Coronary artery (tissue), 2 donors: ENCODE data around the gene SNRPA1.
"Not testable (repeated sequence)": the region's sequence is repeated elsewhere in the genome, so short reads cannot be mapped to it uniquely, and the experiment has no call there.

Experiments used
- DNase-seq: peaks from one replicate; pipeline ENCODE4 v3.0.0-alpha.2; 2017; ENCODE audit warnings: low spot score
- H3K27ac ChIP-seq, 2 donors: fragments of 200-600 bp; sonication (generic); one replicate each; pipeline ENCODE4 v1.5.1; 2016 to 2019
- H3K4me3 ChIP-seq: fragments of 200-600 bp; sonication (generic); 2 replicates; pipeline ENCODE4 v1.5.1; 2016; ENCODE audit warnings: mild to moderate bottlenecking, moderate library complexity
- TF ChIP-seq, protein P1 (sequence below): fragments of 200-600 bp; sonication (generic); IDR thresholded peaks from one replicate; pipeline ENCODE4 v1.5.1; 2019; ENCODE audit warnings: antibody characterized with exemption

SNRPA1 gene

DNA sequence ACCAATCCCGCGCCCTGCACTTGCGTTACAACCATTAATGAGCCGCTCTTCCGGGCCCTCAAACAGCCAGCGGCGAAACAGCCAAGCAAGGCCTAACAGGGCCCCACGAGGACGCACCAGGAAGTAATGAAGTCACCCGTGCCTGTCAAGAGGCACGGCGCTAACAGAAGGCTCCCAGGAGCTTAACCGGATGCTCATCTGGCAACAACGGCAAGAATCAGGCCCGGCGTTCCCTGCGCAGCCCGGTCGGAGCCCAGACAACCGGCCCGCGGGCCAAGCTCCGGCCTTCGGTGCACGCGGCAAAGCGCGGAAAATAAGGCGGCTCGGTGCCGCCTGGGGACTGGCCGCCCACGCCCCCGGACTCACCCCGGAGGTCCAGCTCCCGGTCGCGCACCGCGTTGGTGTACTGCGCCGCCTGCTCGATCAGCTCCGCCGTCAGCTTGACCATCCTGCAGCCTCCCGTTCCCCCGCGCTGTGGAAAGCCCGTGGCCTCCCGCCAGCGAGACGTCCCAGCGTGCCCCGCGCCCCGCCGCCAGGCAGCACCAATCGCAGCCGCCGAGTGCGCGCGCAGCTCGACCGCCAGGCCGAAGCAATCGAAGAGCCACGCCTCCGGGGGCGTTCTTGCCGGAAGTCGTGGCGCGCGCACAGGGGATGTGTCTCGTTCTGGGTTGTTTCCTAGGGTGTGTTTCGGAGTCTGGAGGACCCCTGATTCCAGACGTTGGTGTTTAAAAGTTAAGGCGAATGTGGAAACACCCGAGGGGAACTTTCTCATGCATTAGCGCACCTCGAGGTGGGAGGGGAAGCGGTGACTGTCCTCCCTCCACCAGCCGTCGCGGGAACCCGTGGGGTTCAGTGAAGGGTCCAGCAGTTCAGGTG, at the start of gene SNRPA1:
Gene SNRPA1 (minus strand): TSS at position 518 of the 876 bp plus-strand sequence. CDS start 70 bp downstream, at position 448.
- Histone ChIP-seq H3K4me3 (peak within 1 kb of the TSS; percentile 74), H3K27ac (peak within 1 kb of the TSS; percentile 84 to 97)
- peak; percentile 98 for DNase-seq
- TF ChIP-seq, protein P1, sequence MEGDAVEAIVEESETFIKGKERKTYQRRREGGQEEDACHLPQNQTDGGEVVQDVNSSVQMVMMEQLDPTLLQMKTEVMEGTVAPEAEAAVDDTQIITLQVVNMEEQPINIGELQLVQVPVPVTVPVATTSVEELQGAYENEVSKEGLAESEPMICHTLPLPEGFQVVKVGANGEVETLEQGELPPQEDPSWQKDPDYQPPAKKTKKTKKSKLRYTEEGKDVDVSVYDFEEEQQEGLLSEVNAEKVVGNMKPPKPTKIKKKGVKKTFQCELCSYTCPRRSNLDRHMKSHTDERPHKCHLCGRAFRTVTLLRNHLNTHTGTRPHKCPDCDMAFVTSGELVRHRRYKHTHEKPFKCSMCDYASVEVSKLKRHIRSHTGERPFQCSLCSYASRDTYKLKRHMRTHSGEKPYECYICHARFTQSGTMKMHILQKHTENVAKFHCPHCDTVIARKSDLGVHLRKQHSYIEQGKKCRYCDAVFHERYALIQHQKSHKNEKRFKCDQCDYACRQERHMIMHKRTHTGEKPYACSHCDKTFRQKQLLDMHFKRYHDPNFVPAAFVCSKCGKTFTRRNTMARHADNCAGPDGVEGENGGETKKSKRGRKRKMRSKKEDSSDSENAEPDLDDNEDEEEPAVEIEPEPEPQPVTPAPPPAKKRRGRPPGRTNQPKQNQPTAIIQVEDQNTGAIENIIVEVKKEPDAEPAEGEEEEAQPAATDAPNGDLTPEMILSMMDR: no peak

GRCh38 chr15:101342056-101342455, 47.0 kb upstream of the SNRPA1 start:
- TF ChIP-seq, protein P1: no peak
- no peak for DNase-seq
- H3K27ac ChIP-seq: no peak overlapping the region
- H3K4me3 ChIP-seq: no peak overlapping the region

DNA sequence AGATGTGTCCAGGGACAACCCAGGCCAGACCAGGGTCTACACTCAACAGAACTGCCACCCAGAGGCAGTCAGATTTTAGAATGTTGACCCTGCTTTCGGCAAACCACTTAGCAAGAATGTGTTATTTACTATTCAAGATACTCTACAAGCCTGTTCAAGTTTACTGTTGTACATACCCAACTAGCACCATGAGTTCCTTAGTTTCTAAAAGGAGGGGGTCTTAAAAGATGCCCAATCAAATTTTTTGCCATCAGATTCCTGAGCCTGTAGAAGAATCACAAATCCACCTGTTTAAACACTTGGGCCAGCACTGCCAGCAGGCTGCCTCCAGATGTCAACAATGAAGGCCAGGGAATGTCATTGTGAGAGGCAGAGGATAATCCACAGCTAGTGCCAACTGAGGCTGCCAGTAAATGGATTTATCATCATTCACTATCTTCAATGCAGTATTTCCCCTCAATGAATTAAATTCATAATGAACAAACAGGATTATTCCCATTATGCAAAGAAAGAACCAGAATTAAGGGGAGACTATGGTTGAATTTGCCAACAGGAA, 43.5 kb upstream of the SNRPA1 start:
- TF ChIP-seq, protein P1: no peak
- H3K4me3 ChIP-seq: no peak overlapping the region
- H3K27ac ChIP-seq: no peak overlapping the region
- DNase-seq: no peak

DNA sequence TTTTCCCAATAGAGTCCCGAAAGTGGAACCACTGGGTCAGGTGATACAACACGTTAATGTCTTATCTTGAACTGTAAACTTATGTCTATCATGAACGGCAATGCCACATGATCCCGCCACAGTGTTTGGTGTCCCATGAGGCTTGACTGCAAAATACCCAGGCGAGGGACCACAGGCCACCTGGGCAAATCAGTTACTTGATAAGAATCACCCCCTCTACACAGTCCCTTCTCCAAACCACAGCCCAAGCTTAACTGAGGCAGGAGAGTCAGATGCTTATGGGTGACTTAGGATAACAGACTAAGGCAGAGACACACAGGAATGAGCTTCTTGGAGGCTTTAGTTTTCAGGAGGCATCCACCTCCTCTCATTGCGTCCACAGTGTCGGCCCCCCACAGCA, 42.9 kb upstream of the SNRPA1 start:
- TF ChIP-seq, protein P1: no peak
- no peak for DNase-seq
- Histone ChIP-seq H3K27ac (no peak overlapping the region), H3K4me3 (no peak overlapping the region)

- H3K27ac ChIP-seq: not testable (repeated sequence)
Measured at GRCh38 chr15:101333907-101334789, 39.1 kb upstream of the SNRPA1 start.

DNA sequence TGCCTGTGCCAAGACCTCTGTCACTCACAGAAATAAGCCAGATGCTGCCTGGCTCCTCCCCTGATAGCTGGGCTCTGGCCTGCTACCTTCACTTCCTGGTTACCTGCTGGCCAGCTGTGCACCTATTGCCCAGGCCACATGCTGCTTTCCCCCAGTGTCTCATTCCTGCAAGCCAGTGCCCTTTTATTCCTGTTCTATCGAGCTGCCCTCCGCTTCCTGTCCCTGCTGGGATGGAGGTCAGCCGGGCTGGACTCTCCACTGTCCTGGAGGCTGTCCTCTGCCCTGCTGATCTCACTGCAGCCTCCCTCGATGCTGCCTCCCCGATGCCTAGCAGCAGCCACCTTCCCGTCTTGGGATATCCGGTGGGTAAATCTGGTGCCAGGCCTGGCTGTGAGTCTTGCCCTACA, 37.0 kb upstream of the SNRPA1 start:
- no peak for DNase-seq
- TF ChIP-seq, protein P1: no peak
- no peak overlapping the region for H3K4me3 ChIP-seq
- no peak overlapping the region for H3K27ac ChIP-seq

More at GRCh38 chr15:101333907-101334789, 39.1 kb upstream of the SNRPA1 start:
- DNase-seq, H3K4me3 ChIP-seq: not testable (repeated sequence)

GRCh38 chr15:101329867-101330380, 34.9 kb upstream of the SNRPA1 start:
- Histone ChIP-seq H3K4me3 (no peak overlapping the region), H3K27ac (no peak overlapping the region)
- TF ChIP-seq, protein P1: no peak
- DNase-seq: no peak
